T-helper 22 cell (primary cell): ENCODE data around the gene FAM83E.
"Not testable (repeated sequence)": the region's sequence is repeated elsewhere in the genome, so short reads cannot be mapped to it uniquely, and the experiment has no call there.

Experiments
- DNase-seq: peaks from one replicate; pipeline ENCODE4 v3.0.0-alpha.2; 2020; ENCODE audit warnings: low read depth

FAM83E gene

DNA sequence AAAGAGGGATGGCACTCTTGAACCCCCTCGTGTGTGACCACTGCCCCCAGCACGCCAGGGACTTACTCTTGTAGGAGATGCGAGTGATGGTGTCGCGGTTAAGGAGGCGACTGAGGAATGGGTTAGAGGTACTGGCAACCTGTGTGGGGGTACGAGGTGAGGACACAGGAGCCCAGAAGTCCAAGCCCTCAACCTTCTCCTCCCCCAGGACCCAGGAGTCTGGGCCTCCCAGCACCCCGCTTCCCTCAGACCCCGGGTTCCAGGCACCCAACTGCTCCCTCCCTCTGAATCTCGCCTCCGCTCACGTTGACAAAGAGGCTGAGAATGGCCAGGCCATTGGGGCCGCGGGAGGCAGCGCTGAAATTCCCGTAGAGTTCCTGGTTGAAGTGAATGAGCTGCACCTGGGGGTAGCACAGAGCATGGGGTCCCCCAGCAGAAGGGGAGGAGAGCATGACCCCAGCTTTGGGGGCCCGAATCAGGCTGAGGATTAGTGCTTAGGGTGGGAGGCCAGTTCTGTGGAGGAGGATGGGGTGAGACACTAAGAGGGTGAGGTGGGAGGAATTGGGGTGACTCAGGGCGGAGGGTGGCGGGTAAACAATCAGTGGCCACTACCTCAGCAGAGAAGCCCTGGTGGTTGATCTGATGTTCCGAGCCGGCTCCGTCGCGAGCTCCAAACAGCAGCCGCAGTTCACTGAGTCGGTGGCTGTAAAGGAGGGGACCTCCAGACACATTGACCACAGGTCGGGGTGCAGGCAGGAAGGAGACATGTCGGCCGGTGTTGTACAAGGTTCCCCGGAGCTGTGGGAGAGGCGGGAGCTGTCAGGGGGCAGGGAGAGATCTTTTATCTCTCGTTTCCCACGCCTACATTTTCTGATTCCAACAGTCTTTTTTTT lies 24.9 kb upstream of the FAM83E start:
- DNase-seq, result no peak

DNA sequence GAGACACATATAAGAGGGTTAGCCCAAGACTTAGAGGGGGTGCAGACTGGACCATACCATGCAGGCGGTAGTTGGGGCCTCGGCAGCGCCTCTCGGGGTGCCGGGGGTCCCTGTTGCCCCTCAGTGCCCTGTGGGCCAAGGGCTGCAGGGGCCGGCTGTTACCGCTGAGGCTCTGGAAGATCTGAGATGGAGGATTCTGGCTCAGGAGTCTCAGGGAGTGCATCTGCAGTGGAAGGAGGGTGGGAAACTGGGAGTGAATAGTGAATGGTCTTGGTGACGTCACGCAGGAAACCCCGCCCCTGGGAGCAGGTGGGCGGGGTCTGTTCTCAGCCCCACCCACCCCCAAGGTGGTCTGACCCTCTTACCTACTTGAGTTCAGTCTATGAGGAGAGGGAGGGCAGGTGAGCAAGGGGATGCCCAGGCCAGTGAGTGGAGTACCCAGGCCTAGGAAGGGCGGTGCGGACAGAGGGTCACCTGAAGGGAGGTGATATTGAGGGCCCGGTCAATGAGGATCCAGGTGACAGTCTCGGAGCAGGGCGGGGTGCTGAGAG lies 24.0 kb upstream of the FAM83E start:
- no peak for DNase-seq

DNA sequence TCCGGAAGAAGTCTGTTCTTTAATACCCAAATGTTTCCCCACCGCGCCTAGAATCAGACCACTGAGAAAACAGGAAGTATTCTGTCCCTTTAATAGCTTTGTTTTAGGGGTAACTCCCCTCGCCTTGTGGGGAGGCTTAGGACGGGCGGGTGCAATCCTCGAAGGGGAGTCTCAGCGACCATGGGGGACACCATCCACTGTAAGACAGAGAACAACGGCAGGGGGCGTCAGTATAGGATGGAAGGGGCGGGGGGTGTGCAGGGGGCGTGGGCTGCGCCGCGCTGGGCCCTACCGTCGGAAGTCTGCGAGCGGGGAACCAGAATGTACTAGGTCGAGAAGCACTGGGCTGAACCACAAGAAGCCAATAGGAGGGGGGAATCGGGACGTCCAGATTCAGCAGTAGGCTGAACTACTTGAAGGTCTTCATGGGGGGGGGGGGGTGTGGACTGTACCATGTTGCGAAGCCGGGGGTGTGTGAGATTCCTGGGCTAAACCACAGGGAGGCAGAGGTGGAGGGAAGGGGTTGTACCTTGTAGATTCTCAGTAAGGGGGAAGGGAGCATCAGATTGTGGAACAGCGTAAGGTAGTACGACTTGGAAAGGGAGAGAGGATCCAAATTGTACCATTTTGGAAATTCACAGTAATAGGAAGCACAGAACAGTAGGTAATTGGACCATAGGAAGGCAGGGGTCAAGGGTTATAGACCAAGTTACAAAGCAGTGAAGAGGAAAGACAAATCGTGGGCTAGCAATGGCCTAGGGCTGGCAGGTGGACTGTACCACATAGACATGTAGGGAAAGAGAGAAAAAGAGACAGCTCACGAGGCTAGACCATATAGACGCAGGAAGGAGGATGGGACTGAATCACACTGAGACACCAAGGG lies 23.3 kb upstream of the FAM83E start:
- DNase-seq, result peak; percentile 83

DNA sequence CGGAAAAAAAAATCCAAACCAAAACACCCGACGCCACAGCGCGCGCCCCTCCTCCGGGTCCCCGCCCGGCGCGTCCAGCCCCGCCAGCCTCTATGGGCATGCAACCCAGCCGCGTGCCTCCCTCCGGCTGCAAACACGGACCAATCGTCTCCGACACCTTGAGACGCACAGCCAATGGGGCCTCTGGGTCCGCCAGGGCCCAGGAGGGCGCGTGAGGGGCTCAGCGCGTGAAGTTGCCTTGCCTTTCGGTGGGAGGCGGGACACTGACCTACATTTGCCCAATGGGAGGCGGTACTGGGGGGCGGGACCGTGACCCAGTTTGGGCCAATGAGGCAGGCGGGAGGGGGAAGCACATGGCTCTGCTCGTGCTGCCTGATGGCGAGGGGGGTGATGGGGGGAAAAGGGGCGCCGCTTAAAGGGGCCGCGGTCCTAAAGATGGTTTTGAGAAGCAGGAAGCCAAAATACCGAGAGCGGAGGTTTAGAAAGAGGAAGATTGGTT lies 22.6 kb upstream of the FAM83E start:
- peak; percentile 100 for DNase-seq

DNA sequence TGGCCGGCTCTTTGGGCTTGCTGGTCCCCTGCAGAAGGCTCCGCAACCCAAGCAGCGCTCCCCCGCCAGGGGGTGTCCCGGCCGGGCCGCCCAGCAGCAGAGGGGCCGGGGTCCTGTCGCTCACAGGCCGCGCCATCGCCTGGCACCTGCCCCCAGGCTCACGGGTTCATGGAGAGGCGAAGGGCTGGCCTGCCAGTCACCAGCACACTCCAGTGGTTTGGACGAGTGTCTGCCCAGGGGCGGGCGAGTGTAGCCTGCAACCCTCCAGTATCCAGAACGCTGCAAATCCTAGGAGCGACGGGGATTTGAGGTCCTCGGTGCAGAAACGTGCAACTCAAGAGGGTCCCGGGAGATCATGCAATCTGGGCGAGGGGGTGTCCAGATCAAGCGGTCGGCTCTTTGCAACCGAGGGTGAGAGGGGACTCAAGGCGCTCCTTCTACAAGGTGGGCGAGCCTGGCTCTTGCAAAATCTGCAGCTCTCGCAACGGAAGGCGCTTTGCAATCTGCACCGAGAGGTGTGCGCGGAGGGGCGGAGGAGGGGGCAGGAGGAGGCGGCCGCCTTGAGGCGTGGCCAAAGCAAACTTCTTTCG lies 22.1 kb upstream of the FAM83E start, which contains the start of gene DBP:
TSS of gene DBP (minus strand) at position 521 of the 590 bp plus-strand sequence. CDS start at position 136, 385 bp downstream.
- DNase-seq, result no peak

DNA sequence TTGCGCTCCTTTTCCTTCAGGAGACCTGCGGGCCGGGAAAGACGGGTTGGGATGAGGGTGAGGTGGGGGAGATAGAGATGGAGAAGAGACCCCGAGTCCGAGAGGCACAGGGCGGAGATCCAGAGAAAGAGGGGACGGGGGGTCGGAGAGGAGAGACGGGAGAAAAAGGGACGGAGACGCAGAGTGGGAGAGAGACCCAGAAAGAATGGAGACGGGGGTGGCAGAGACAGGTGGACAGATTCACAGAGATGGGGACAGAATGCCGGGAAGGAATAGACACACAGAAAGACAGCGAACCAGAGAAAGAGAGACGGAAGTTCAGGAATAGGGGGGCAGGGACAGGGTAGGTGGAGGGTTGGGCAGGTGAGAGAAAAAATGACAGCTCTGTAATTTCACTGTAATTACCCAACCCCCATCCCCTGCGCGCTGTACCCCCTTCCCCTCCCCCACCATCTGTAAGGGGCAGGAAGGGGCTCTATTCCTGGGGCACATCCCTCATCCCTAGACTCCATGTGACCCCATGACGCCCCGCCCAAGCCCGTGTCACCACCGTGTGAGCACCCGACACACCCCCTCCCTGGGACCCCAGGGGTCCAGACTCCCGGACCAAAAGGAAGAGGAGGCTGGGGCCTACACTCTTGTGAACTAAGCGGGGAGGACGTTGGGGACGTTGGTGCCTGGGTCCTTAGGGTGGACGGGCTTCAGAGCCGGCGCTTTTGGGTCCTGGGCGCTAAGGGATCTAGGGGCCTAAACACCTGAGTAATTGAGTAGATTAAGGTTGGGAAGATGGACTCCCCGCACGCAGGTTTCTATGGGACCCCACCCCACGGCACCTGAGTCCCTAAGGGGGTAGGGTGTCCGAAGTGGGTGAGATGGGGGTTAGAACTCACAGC lies 21.3 kb upstream of the FAM83E start:
- DNase-seq, result no peak

DNA sequence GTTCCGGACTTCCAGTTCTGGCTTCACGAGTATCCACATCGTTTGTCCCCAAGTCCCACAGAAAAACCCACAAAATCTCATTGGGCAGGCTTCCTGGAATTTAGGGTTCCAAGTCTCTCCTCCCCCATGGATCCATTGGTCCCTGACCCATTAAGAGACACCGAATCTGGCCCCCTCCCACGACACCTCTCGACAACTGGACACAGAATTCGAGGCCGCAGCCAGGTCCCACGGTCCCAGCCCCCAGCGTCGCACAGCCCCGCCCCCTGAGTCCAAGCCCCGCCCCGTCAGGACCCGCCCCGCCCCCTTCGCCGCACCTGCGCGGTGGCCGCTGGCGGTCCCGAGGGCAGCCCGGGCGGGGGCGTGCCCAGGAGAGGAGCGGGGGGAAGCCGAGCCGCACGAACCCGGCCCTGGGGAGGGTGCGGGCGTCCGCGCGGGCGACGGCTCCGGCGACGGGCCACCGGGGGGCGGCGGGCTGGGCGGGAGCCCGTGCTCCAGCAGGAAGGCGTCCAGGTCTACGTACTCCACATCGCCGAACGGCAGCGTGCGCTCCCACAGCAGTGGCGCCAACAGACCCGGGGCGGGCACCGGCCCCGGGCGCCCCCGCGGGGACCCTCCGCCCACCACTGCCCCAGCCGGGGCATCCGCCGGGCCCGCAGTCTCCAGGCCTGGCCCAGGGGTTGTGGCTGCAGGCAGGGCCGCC lies 20.5 kb upstream of the FAM83E start:
- peak; percentile 62 for DNase-seq

DNA sequence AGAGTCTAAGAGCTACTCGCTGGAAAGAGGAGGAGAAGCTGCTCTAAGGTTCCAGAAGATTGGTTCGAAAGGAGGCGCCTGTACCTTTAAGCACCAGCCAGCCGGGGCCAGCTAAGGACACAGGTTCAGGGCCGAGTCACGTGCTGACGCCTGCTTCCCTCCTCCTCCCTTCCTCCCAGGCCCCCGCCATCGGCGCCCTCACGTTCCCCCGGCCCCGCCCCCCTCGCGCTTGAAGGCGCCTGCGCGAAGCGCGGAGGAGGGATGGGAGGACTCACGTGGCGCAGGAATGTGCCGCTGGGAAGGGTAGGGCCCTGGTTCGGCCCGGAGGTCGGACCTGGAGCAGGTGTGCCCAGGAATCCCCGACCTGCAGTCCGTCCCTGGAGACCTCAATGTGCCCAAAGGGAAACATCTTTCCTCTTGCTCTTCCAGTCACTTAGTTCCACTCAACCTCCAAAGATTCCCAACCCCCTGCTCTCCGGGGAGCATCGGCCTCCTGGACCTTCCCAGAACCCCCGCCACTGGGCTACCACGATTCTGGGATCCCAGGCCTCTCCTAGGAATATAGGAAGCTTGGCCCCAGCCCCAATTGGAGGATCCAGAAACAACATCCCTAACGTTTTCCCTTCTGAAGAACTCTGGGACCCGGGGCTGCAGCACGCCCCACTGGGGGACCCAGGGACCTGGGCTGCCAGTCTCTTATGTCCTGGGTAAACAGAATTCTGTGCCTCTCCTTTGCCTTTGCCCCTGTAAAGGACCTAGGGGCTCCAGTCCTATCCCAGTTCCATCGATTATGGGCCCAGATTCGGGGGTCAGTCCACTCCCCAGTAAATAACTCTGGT lies 19.8 kb upstream of the FAM83E start:
- DNase-seq, result peak; percentile 86

DNA sequence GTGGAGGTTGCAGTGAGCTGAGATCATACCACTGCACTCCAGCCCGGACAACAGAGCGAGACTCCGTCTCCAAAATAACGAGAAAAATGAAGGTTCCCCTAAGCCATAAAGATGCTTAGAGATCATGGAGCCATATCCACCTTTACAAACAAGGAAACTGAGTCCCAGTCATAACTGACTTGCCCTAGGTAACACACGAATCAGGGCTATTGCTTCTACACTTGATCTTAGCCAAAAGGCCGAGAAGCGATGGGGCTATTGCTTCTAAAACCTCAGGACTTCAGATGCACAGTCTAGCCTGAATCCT lies 19.1 kb upstream of the FAM83E start:
- no peak for DNase-seq

DNA sequence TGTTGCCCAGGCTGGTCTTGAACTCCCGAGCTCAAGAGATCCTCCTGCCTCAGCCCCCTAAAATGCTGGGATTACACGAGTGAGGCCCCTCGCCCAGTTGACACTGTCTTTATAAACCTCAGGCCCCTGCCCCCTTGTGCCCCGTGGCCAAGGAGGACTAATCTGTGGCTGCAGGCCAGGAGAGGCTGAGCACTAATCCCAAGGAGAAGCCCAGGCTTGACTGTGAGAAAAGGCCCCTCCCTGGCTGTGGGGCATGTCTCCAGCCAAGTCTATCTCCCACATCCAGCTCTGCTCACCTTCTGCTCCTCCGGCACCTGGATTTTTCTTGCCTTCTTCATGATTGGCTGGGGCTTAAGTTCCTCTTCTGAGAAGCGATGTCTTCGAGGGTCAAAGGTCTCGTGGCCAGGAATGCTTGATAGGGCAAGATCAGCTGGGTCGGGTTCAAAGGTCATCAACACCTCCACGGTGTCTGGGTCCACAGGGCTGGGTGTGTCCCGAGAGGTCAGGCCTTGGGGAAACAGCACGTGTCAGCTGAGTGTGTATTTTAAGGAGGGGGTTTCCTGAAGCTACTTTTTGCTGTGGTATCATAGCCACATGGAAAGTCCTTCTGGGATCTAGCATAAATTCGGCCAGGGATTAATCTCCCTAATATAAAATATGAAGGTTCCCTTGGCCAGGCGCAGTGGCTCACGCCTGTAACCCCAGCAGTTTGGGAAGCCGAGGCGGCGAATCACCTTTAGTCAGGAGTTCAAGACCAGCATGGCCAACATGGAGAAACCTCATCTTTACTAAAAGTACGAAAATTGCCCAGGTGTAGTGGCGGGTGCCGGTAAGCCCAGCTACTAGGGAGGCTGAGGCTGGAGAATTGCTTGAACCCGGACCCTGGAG lies 18.5 kb upstream of the FAM83E start:
- DNase-seq, result no peak

DNA sequence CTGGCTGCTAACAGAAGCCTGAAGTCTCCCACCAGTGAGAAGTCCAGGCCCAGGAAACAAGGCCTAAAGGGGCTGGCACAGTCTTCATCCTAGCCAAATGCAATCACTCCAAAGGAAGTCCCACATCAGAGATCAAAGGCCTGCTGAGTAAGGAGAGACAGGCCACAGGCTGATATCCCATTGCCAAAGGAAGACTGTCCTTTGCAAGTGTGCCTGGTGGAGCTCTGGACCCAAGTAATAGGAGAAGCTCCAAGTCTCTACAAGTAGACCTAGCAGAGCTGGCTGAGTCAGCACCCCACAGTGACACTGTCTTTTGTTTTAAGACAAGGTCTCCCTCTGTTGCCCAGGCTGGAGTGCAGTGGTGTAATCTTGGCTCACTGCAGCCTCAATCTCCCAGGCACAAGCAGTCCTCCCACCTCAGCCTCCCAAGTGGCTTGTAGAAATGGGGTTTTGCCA lies 17.8 kb upstream of the FAM83E start:
- no peak for DNase-seq

DNA sequence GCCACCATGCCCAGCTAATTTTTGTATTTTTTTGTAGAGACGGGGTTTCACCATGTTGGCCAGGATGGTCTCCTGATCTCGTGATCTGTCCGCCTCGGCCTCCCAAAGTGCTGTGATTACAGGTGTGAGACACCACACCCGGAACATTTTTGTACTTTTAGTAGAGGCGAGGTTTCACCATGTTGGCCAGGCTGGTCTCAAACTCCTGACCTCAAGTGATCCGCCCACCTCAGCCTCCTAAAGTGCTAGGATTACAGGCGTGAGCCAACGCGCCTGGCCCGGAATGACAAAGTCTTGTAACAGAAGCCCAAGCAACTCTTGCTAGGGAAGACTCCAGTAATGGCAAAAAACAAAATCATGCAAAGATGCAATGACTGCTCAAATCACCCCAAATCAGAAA lies 17.4 kb upstream of the FAM83E start:
- DNase-seq, result not testable (repeated sequence)

DNA sequence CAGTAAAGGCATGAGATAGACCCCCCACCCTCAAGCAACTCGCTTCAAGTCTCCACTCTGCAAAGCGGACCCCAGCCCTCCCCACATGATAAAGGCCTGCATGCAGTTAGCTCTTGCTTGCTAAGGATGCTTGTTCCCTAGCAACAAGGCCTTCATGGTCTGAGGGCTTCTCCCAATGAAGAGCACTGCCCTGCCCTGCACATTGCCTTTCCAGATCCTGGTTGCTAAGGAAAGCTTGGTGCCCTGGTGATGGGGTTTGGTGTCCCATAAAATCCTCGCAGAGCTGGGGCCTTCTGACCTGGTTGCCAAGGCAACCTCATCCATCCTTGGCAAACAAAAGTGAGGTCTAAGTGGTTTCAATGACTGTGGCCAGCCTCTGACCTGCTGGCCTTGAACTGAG lies 16.3 kb upstream of the FAM83E start:
- DNase-seq, result no peak

DNA sequence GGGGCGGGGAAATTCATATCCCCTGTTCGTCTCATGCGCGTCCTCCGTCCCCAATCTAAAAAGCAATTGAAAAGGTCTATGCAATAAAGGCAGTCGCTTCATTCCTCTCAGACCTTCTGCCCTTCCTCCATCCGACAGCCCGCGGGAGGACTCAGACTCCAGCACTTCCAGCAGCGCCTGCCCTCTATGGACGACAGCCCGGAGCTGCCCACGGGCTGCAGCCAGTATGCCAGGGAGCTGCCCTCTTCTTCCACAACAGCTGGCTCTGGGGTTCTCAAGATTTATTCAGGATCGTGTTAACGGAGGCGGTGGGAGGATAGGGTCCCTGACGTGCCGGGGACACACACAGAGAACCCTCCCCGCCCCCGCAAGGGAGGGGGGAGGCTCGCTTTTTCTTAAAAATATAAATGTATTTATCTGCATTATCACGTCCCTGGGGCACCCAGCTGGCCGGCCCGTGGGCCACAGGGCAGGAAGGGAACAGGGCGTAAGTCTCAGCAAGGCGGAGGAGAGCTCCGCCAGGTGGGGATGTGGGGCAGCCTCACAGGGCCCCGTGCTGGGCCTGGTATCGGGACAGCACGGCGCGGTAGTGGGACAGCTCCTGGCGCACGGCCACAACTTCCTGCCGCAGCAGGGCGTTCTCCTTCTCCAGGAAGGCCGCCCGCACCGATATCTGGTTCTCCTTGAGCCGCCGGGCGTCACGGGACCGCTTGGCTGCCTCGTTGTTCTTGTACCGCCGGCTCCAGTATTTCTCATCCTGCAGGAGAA lies 15.6 kb upstream of the FAM83E start:
- no peak for DNase-seq

DNA sequence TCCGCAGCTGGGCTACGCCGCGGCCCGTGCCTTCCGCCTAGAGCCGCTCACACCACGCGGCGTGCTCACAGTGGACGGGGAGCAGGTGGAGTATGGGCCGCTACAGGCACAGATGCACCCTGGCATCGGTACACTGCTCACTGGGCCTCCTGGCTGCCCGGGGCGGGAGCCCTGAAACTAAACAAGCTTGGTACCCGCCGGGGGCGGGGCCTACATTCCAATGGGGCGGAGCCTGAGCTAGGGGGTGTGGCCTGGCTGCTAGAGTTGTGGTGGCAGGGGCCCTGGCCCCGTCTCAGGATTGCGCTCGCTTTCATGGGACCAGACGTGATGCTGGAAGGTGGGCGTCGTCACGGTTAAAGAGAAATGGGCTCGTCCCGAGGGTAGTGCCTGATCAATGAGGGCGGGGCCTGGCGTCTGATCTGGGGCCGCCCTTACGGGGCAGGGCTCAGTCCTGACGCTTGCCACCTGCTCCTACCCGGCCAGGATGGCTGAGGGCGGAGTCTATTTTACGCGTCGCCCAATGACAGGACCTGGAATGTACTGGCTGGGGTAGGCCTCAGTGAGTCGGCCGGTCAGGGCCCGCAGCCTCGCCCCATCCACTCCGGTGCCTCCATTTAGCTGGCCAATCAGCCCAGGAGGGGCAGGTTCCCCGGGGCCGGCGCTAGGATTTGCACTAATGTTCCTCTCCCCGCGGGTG lies 14.9 kb upstream of the FAM83E start:
- no peak for DNase-seq

DNA sequence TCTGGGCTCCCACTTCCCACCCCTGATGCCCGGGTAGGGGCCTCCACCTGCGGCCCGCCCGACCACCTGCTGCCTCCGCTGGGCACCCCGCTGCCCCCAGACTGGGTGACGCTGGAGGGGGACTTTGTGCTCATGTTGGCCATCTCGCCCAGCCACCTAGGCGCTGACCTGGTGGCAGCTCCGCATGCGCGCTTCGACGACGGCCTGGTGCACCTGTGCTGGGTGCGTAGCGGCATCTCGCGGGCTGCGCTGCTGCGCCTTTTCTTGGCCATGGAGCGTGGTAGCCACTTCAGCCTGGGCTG lies 14.4 kb upstream of the FAM83E start:
- DNase-seq, result no peak
